B cell (primary cell): ENCODE measurements around the gene FAM25G. TPM values are rescaled to one million over a fixed set of nuclear protein-coding genes. Genes with fewer than 3 reads are reported as not detected.

Source experiments
- ATAC-seq: fragments of 200-7000 bp; cut with Tn5 transposase; one replicate; pipeline ENCODE4 v1.10.0; 2021; ENCODE audit warnings: low read depth, mild to moderate bottlenecking, moderate number of reproducible peaks, moderate library complexity
- CTCF ChIA-PET: fragments of 350-600 bp; sonication (Branson Sonifier 250); formaldehyde crosslinking; loops from one replicate; lab custom pipeline; 2021; ENCODE audit warnings: antibody characterized with exemption, inconsistent platforms; lab: Charles Lee
- POLR2A ChIA-PET: fragments of 350-600 bp; sonication (Branson Sonifier 250); formaldehyde crosslinking; loops from one replicate; lab custom pipeline; 2021; ENCODE audit warnings: antibody characterized with exemption; lab: Charles Lee
- DNase-seq: peaks from one replicate; pipeline ENCODE4 v3.0.0; 2013
- H2AFZ ChIP-seq: 2 replicates; pipeline ENCODE4 v1.6.1; 2012; ENCODE audit warnings: mild to moderate bottlenecking, low read depth, low read length; ENCODE audit not compliant: insufficient read depth, poor library complexity, severe bottlenecking
- H3K27ac ChIP-seq, 2 donors: 1 replicate in 1 of 2; 2 replicates in 1 of 2; pipeline ENCODE4 v1.5.1; 2012 to 2013; ENCODE audit warnings: low read length in 2 of 2, mild to moderate bottlenecking in 2 of 2, moderate library complexity in 1 of 2
- H3K27me3 ChIP-seq, 4 experiments: fragments of 200-600 bp in 1 of 4; sonication (generic) in 1 of 4; replicated peaks in 1 of 4; 1 replicate in 2 of 4; 2 replicates in 2 of 4; pipeline versions ENCODE4 v1.6.1 to v1.7.0; 2013 to 2016; ENCODE audit warnings: low read length in 3 of 4, mild to moderate bottlenecking in 2 of 4, mixed read lengths in 1 of 4, moderate library complexity in 1 of 4; ENCODE audit not compliant: insufficient read depth in 4 of 4, control insufficient read depth in 3 of 4; ENCODE audit errors: control extremely low read depth in 1 of 4
- H3K36me3 ChIP-seq, 2 experiments: replicated peaks in 1 of 2; 1 replicate in 1 of 2; 2 replicates in 1 of 2; pipeline versions ENCODE4 v1.6.1 to v1.7.1; 2013; ENCODE audit warnings: low read length in 1 of 2; ENCODE audit not compliant: insufficient read depth in 2 of 2, control insufficient read depth in 1 of 2; ENCODE audit errors: control extremely low read depth in 1 of 2, extremely low read depth in 1 of 2
- H3K4me1 ChIP-seq, 2 donors: fragments of 200-600 bp in 1 of 2; sonication (generic) in 1 of 2; 1 replicate in 1 of 2; 2 replicates in 1 of 2; pipeline versions ENCODE4 v1.5.1 to v1.6.1; 2013 to 2017; ENCODE audit warnings: low read length in 2 of 2; ENCODE audit not compliant: control insufficient read depth in 2 of 2, insufficient read depth in 2 of 2
- H3K4me2 ChIP-seq: replicated peaks from 2 replicates; pipeline ENCODE3; 2012; ENCODE audit warnings: mild to moderate bottlenecking, low read depth, low read length; ENCODE audit not compliant: poor library complexity, severe bottlenecking
- H3K4me3 ChIP-seq, 5 experiments: fragments of 200-600 bp in 1 of 5; sonication (generic) in 1 of 5; 1 replicate in 3 of 5; 2 replicates in 2 of 5; pipeline versions ENCODE4 v1.5.1 to v1.7.0; 2011 to 2016; ENCODE audit warnings: low read length in 4 of 5, mild to moderate bottlenecking in 4 of 5, low read depth in 2 of 5, control low read depth in 1 of 5, moderate library complexity in 1 of 5; ENCODE audit not compliant: insufficient read depth in 1 of 5; ENCODE audit errors: control extremely low read depth in 1 of 5, extremely low read depth in 1 of 5
- H3K79me2 ChIP-seq: fragments of 200-600 bp; sonication (generic); one replicate; pipeline ENCODE4 v1.6.0; 2016; ENCODE audit warnings: low read length; ENCODE audit not compliant: control insufficient read depth, insufficient read depth
- H3K9ac ChIP-seq: fragments of 200-600 bp; sonication (generic); 2 replicates; pipeline ENCODE4 v1.6.1; 2017; ENCODE audit warnings: mild to moderate bottlenecking, low read length, moderate library complexity
- H3K9me3 ChIP-seq, 3 donors: one replicate each; pipeline versions ENCODE4 v1.6.1 to v1.7.1; 2013; ENCODE audit warnings: low read length in 2 of 3; ENCODE audit not compliant: control insufficient read depth in 2 of 3, insufficient read depth in 1 of 3; ENCODE audit errors: control extremely low read depth in 1 of 3
- H4K20me1 ChIP-seq: 2 replicates; pipeline ENCODE4 v1.6.0; 2012; ENCODE audit warnings: mild to moderate bottlenecking, low read length; ENCODE audit not compliant: insufficient read depth, control insufficient read depth, poor library complexity, severe bottlenecking
- H3K27ac Mint-ChIP-seq: one replicate; pipeline ENCODE4 v1.8.0; 2021; ENCODE audit warnings: mixed read lengths
- H3K27me3 Mint-ChIP-seq: one replicate; pipeline ENCODE4 v1.8.0; 2021; ENCODE audit warnings: mixed read lengths
- H3K4me1 Mint-ChIP-seq: one replicate; pipeline ENCODE4 v1.8.0; 2021; ENCODE audit warnings: mixed read lengths
- H3K4me3 Mint-ChIP-seq: one replicate; pipeline ENCODE4 v1.8.0; 2021; ENCODE audit warnings: mixed read lengths
- H3K9me3 Mint-ChIP-seq: one replicate; pipeline ENCODE4 v1.8.0; 2022; ENCODE audit warnings: mixed read lengths; ENCODE audit not compliant: insufficient read depth
- CTCF ChIP-seq: fragments of 200-600 bp; IDR thresholded peaks from one replicate; pipeline ENCODE4 v1.8.0; 2022; ENCODE audit warnings: antibody characterized with exemption, mild to moderate bottlenecking
- EZH2 ChIP-seq: IDR thresholded peaks from 2 replicates; pipeline ENCODE4 v1.6.1; 2012; ENCODE audit warnings: borderline replicate concordance, low read depth, mild to moderate bottlenecking, moderate library complexity, low read length; ENCODE audit not compliant: insufficient read depth, poor library complexity, severe bottlenecking
- WGBS: methylation state at CpG from one replicate; pipeline ENCODE4 v1.1.5; 2013; ENCODE audit warnings: missing lambda C conversion rate; ENCODE audit not compliant: insufficient coverage; 5-methylcytosine and 5-hydroxymethylcytosine counted together
- intact Hi-C: fragments of 100-400 bp; cut with micrococcal nuclease; formaldehyde crosslinking; loops from one replicate; pipeline ENCODE4 v1.10.0; 2022
- polyA plus RNA-seq: library from polyadenylated mRNA; depleted of rRNA; stranded (reverse); fragments of >200 nt; gene quantifications from 2 replicates; pipeline ENCODE4 v1.2.3, GENCODE V29; 2012
- total RNA-seq, 2 donors: library from RNA; stranded (reverse); fragments of 120-200 nt in 1 of 2; gene quantifications; 1 replicate in 1 of 2; 2 replicates in 1 of 2; pipeline versions ENCODE4 v1.2.3 to v1.2.4, GENCODE V29; 2013 to 2022

The FAM25G gene
- total and polyA plus RNA-seq, 2 donors (not counting 1 experiment from before 2014, with no cell fraction given) = not detected

DNA sequence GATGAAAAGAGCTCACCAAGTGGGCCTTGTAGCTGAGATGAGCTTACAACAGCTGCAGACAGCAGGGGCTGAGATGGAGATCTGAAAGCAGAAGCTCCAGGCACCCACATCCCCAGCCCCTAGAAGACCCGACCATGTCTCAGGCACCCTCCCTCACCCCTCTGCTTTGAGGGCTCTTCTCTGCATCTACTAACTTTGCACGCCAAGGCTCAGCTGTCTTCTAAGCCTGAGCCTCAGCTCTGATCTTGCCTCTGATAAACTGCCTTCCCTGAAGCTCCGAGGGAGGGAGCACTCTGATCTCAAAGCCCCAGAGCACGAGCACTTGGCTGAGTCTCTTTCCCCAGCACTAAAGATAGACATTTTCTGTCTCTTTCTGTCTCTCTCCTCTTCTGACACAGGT lies 49.6 kb downstream of the FAM25G start:
- no peak overlapping the region for H3K4me3 Mint-ChIP-seq
- CTCF ChIA-PET = no interaction called here

DNA sequence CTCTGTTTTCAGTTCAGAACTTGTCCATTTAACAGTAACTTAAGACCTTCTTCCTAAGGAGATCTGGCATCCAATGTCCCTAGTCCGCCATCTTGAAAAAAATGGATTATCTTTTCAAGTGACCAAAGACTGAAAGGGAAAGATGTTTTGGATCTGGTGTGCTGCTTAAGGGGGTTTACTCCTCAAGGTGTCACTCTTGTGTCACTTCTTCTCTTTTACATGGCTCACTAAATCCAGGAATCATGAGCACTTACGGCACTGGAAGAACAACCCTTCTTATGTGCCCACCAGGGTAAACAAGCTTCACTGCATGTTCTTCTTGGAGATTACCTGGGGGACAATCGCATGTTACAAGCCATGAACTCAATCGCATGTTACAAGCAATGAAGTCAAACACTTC lies 51.3 kb downstream of the FAM25G start:
- DNase-seq (no peak), ATAC-seq (no peak)
- Histone ChIP-seq H3K4me1 (no peaks in the 10 kb centered on the region), H3K27me3 (peaks cover 0 to 7% (median under 1%) of the 10 kb centered on the region in 4 experiments), H3K4me2 (no peak overlapping the region), H3K9ac (no peak overlapping the region), H3K4me3 (no peak overlapping the region), H3K36me3 (no peaks in the 10 kb centered on the region), H3K79me2 (no peaks in the 10 kb centered on the region), H2AFZ (no peak overlapping the region), H4K20me1 (no peaks in the 10 kb centered on the region), H3K27ac (no peak overlapping the region), H3K9me3 (peaks cover 0 to 31% (median 6%) of the 10 kb centered on the region in 3 donors)
- no peak for TF ChIP-seq EZH2
- no peak for TF ChIP-seq CTCF
- Mint-ChIP-seq H3K9me3 (peaks cover 2% of the 10 kb centered on the region), H3K4me1 (no peaks in the 10 kb centered on the region), H3K27ac (no peak overlapping the region), H3K27me3 (peaks cover 36% of the 10 kb centered on the region), H3K4me3 (no peak overlapping the region)
- POLR2A ChIA-PET = no interaction called here
- 100% methylated on average over 2 of the region's 4 CpGs for WGBS
- intact Hi-C loops = no loop called here
- CTCF ChIA-PET = no interaction called here

More for the DNA sequence above, 49.6 kb downstream of the FAM25G start:
- TF ChIP-seq EZH2 (no peak), CTCF (no peak)
- Histone ChIP-seq H4K20me1 (no peaks in the 10 kb centered on the region), H3K4me3 (no peak overlapping the region), H3K4me1 (no peaks in the 10 kb centered on the region), H3K79me2 (no peaks in the 10 kb centered on the region), H3K9ac (no peak overlapping the region), H3K4me2 (no peak overlapping the region), H3K9me3 (peaks cover 0 to 39% (median 19%) of the 10 kb centered on the region in 3 donors), H2AFZ (no peak overlapping the region), H3K27me3 (peaks cover 0 to 7% (median under 1%) of the 10 kb centered on the region in 4 experiments), H3K27ac (no peak overlapping the region), H3K36me3 (no peaks in the 10 kb centered on the region)
- DNase-seq (no peak), ATAC-seq (no peak)
- intact Hi-C loops = no loop called here
- Mint-ChIP-seq H3K4me1 (no peaks in the 10 kb centered on the region), H3K27ac (no peak overlapping the region), H3K9me3 (peaks cover 10% of the 10 kb centered on the region), H3K27me3 (peaks cover 35% of the 10 kb centered on the region)
- POLR2A ChIA-PET = no interaction called here
- 58% methylated on average over 4 of the region's 4 CpGs for WGBS
